ENCODE data around the gene HNRNPF.

HNRNPF gene

GRCh38 chr10:43409385-43410109 is 561 bp upstream of the HNRNPF start:
- TF ChIP-seq CTCF (IDR thresholded peaks at IDR 0.05; ENCODE audit: extremely low read depth, insufficient read depth, missing control alignments) = no peak
- no peak for DNase-seq (ENCODE audit: low spot score)
- in situ Hi-C loops (cut with MboI; ENCODE audit: low pct_unique_long_range_greater_than_20kb, low sequenced_read_pairs, unreplicated experiment) = no loop called here

DNA sequence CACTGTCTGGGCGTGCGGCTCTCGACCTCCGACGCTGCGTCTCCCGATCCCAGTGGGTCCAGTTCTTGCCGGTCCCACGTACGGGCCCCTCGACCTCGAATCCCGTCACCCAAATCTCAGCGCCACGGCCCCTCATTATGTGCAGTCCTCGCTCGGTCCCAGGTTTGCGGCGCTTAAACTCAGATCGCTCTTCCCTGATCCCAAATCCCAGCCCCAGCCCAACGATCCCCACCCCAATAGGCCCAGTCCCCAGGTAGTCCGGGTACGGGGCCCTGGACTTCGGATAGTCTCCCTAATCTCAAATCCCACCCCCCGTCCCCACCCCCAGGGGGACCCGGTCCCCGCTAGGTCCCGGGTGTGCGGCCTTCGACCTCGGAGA is 666 bp downstream of the HNRNPF start:
- TF ChIP-seq CTCF (IDR thresholded peaks at IDR 0.05; ENCODE audit: extremely low read depth, insufficient read depth, missing control alignments) = no peak
- no peak for DNase-seq (ENCODE audit: low spot score)
- in situ Hi-C loops (cut with MboI; ENCODE audit: low pct_unique_long_range_greater_than_20kb, low sequenced_read_pairs, unreplicated experiment) = no loop called here

DNA sequence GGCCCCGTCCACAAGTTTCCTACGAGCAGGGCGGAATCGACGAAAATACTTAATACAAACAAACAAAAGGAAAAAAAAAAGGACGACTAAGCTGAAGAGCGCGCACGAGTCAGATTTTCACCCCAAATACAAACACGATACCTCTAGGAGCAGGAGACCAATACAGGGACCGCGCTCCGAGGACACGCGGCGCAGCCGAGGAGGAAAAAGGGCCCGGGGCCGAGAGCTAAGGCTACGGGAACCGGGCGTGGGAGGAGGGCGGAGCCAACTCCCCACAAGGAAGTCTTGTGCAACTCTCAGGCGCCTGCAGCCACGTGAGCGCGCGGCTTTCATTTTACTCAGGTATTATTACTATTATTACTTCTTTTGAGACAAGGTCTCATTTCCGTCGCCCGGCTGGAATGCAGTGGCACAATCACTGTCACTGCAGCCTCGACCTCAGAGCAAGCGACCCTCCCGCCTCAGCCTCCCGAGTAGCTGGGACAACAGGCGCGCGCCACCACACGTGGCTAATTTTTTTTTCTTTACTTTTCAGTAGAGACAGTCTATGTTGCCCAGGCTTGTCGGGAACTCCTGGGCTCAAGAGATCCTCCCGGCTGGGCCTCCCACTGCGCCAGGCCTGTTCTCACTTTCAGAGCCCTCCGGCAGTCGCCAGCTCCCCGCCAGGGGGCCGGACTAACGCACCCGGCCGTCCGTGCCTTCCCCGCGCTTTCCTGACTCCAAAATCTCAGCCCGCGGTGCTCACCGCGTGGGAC is 1.2 kb downstream of the HNRNPF start:
- TF ChIP-seq CTCF (IDR thresholded peaks at IDR 0.05; ENCODE audit: extremely low read depth, insufficient read depth, missing control alignments) = peak; percentile 40
- in situ Hi-C loops (cut with MboI; ENCODE audit: low pct_unique_long_range_greater_than_20kb, low sequenced_read_pairs, unreplicated experiment) = no loop called here
- peak; percentile 93 for DNase-seq (ENCODE audit: low spot score)

- DNase-seq (ENCODE audit: low spot score) = peak; percentile 71
- no peak for TF ChIP-seq CTCF (IDR thresholded peaks at IDR 0.05; ENCODE audit: extremely low read depth, insufficient read depth, missing control alignments)
- in situ Hi-C loops (cut with MboI; ENCODE audit: low pct_unique_long_range_greater_than_20kb, low sequenced_read_pairs, unreplicated experiment) = no loop called here
These were observed 1.8 kb downstream of the HNRNPF start for GRCh38 chr10:43407148-43407575.

DNA sequence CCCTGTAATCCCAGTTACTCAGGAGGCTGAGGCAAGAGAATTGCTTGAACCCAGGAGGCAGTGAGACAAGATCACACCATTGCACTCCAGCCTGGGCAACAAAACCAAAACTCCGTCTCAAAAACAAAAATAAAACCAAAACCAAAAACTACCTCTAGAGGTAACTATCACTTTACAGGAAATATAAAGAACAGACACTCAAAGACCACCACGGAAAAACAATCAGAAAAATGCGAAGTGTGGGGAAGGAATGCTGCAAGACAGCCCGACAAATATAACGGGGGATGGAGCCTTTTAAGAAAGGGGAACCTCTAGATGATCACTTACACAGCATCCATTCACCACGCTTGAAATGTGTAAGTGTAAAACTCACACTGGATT is 4.3 kb downstream of the HNRNPF start:
- in situ Hi-C loops (cut with MboI; ENCODE audit: low pct_unique_long_range_greater_than_20kb, low sequenced_read_pairs, unreplicated experiment) = no loop called here
- no peak for TF ChIP-seq CTCF (IDR thresholded peaks at IDR 0.05; ENCODE audit: extremely low read depth, insufficient read depth, missing control alignments)
- no peak for DNase-seq (ENCODE audit: low spot score)

DNA sequence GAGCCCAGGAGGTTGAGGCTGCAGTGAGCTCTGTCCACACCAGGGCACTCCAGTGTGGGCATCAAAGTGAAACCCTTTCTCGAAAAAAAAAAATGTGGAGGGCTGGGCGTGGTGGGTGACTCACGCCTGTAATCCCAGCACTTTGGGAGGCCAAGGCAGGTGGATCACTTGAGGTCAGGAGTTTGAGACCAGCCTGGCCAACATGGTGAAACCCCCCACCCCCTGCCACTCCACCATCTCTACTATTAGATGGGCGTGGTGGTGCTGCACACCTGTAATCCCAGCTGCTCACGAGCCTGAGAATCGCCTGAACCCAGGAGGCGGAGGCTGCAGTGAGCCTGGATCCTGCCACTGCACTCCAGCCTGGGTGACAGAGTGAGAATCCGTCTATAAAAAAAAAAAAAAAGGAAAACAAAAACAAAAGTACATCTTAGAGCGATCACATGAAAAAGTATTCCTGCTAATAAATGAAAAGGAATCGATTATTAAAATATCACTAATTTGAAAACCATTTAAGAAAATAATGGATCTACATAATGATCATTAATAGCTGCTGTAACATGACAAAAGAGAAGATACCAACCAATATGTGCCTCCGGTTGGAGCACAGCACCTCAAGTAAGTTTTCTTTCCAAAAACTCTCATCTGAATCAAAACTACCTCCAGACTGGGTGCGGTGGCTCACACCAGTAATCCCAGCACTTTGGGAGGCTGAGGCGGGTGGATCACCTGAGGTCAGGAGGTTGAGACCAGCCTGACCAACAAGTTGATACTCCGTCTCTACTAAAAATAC is 4.9 kb downstream of the HNRNPF start:
- DNase-seq (ENCODE audit: low spot score) = no peak
- in situ Hi-C loops (cut with MboI; ENCODE audit: low pct_unique_long_range_greater_than_20kb, low sequenced_read_pairs, unreplicated experiment) = no loop called here
- no peak for TF ChIP-seq CTCF (IDR thresholded peaks at IDR 0.05; ENCODE audit: extremely low read depth, insufficient read depth, missing control alignments)

Measured in GM13977 (cell line).